ENCODE data around the gene CHMP1B. TPM values are rescaled to one million over a fixed set of nuclear protein-coding genes. Genes with fewer than 3 reads are reported as not detected.

The CHMP1B gene
- total RNA-seq, 2 donors from 2014 or later, result 42.8 to 50.0 TPM

- Histone ChIP-seq H3K4me3 (no peak overlapping the region), H3K9me3 (no peaks in the 10 kb centered on the region), H3K36me3 (no peaks in the 10 kb centered on the region), H3K27ac (no peak overlapping the region), H3K27me3 (replicated peaks; ENCODE audit: insufficient read depth) (no peaks in the 10 kb centered on the region), H3K4me1 (replicated peaks) (no peaks in the 10 kb centered on the region)
- 87% methylated on average over 17 of the region's 17 CpGs for WGBS
- no peak for DNase-seq (ENCODE audit: low spot score)
- TF ChIP-seq CTCF (IDR thresholded peaks at IDR 0.05) (no peak), POLR2AphosphoS5 (IDR thresholded peaks at IDR 0.05) (no peak), POLR2A (IDR thresholded peaks at IDR 0.05) (no peak)
- intact Hi-C loops (cut with DNase I), result no loop called here
Observed at GRCh38 chr18:11860594-11861450, 9.6 kb downstream of the CHMP1B start.

GRCh38 chr18:11861583-11862288, 10.5 kb downstream of the CHMP1B start:
- intact Hi-C loops (cut with DNase I), result no loop called here
- Histone ChIP-seq H3K4me1 (replicated peaks) (no peaks in the 10 kb centered on the region), H3K4me3 (no peak overlapping the region), H3K36me3 (no peaks in the 10 kb centered on the region), H3K27ac (no peak overlapping the region), H3K27me3 (replicated peaks; ENCODE audit: insufficient read depth) (no peaks in the 10 kb centered on the region), H3K9me3 (no peaks in the 10 kb centered on the region)
- DNase-seq (ENCODE audit: low spot score), result no peak
- TF ChIP-seq POLR2A (IDR thresholded peaks at IDR 0.05), result no peak
- TF ChIP-seq CTCF (IDR thresholded peaks at IDR 0.05), result no peak
- TF ChIP-seq POLR2AphosphoS5 (IDR thresholded peaks at IDR 0.05), result no peak
- WGBS, result 83% methylated on average over 20 of the region's 20 CpGs

- Histone ChIP-seq H3K27ac (no peak overlapping the region), H3K9me3 (no peaks in the 10 kb centered on the region), H3K4me3 (no peak overlapping the region), H3K4me1 (replicated peaks) (no peaks in the 10 kb centered on the region), H3K36me3 (no peaks in the 10 kb centered on the region), H3K27me3 (replicated peaks; ENCODE audit: insufficient read depth) (no peaks in the 10 kb centered on the region)
- intact Hi-C loops (cut with DNase I), result no loop called here
- TF ChIP-seq POLR2A (IDR thresholded peaks at IDR 0.05), result no peak
- no peak for TF ChIP-seq CTCF (IDR thresholded peaks at IDR 0.05)
- TF ChIP-seq POLR2AphosphoS5 (IDR thresholded peaks at IDR 0.05), result no peak
- no peak for DNase-seq (ENCODE audit: low spot score)
- 81% methylated on average over 6 of the region's 6 CpGs for WGBS
Observed at GRCh38 chr18:11862468-11863137, 11.4 kb downstream of the CHMP1B start.

GRCh38 chr18:11864471-11864870, 13.3 kb downstream of the CHMP1B start:
- intact Hi-C loops (cut with DNase I), result no loop called here
- no peaks in the 10 kb centered on the region for H3K9me3 ChIP-seq
- no peaks in the 10 kb centered on the region for H3K4me1 ChIP-seq (replicated peaks)
- no peak for DNase-seq (ENCODE audit: low spot score)
- no peak overlapping the region for H3K27ac ChIP-seq
- TF ChIP-seq POLR2A (IDR thresholded peaks at IDR 0.05) (no peak), POLR2AphosphoS5 (IDR thresholded peaks at IDR 0.05) (no peak), CTCF (IDR thresholded peaks at IDR 0.05) (no peak)
- H3K27me3 ChIP-seq (replicated peaks; ENCODE audit: insufficient read depth), result no peaks in the 10 kb centered on the region
- WGBS, result 83% methylated on average over 2 of the region's 2 CpGs
- no peaks in the 10 kb centered on the region for H3K36me3 ChIP-seq
- no peak overlapping the region for H3K4me3 ChIP-seq
